ENCODE measurements around the gene NUBPL.

NUBPL gene

GRCh38 chr14:31561155-31561846, at the start of gene NUBPL:
Gene NUBPL (plus strand): TSS chr14:31561404. CDS start chr14:31561440, 36 bp downstream.
- TF ChIP-seq CTCF (IDR thresholded peaks at IDR 0.05) = no peak
- Mint-ChIP-seq H3K9me3 (peaks cover 11% of the 10 kb centered on the region), H3K4me3 (peak within 1 kb of the TSS; percentile 99), H3K36me3 (ENCODE audit: low read depth) (peaks cover 18% of the 10 kb centered on the region), H3K27me3 (ENCODE audit: low read depth, poor library complexity) (peaks cover 23% of the 10 kb centered on the region), H3K27ac (peak within 1 kb of the TSS; percentile 100), H3K4me1 (peaks cover 27% of the 10 kb centered on the region)
- DNase-seq = peak; percentile 97

GRCh38 chr14:31527087-31527486, 34.1 kb upstream of the NUBPL start:
- Mint-ChIP-seq H3K27me3 (ENCODE audit: low read depth, poor library complexity) (peaks cover 8% of the 10 kb centered on the region), H3K9me3 (no peaks in the 10 kb centered on the region), H3K36me3 (ENCODE audit: low read depth) (no peaks in the 10 kb centered on the region), H3K4me3 (no peak overlapping the region), H3K4me1 (no peaks in the 10 kb centered on the region), H3K27ac (no peak overlapping the region)
- no peak for TF ChIP-seq CTCF (IDR thresholded peaks at IDR 0.05)
- no peak for DNase-seq

- Mint-ChIP-seq H3K36me3 (ENCODE audit: low read depth) (no peaks in the 10 kb centered on the region), H3K4me3 (no peak overlapping the region), H3K27me3 (ENCODE audit: low read depth, poor library complexity) (peaks cover 8% of the 10 kb centered on the region), H3K9me3 (no peaks in the 10 kb centered on the region), H3K4me1 (no peaks in the 10 kb centered on the region), H3K27ac (no peak overlapping the region)
- no peak for TF ChIP-seq CTCF (IDR thresholded peaks at IDR 0.05)
- no peak for DNase-seq
These were observed 33.7 kb upstream of the NUBPL start for GRCh38 chr14:31527546-31527945.

- H3K4me3 Mint-ChIP-seq = no peak overlapping the region
- H3K36me3 Mint-ChIP-seq (ENCODE audit: low read depth) = no peaks in the 10 kb centered on the region
These were observed 32.2 kb upstream of the NUBPL start for GRCh38 chr14:31529053-31529452.

GRCh38 chr14:31530136-31530535, 31.1 kb upstream of the NUBPL start:
- H3K4me1 Mint-ChIP-seq = no peaks in the 10 kb centered on the region
- H3K4me3 Mint-ChIP-seq = no peak overlapping the region
- no peak for DNase-seq
- H3K9me3 Mint-ChIP-seq = no peaks in the 10 kb centered on the region
- H3K27ac Mint-ChIP-seq = no peak overlapping the region
- H3K27me3 Mint-ChIP-seq (ENCODE audit: low read depth, poor library complexity) = peaks cover 4% of the 10 kb centered on the region
- no peak for TF ChIP-seq CTCF (IDR thresholded peaks at IDR 0.05)
- no peaks in the 10 kb centered on the region for H3K36me3 Mint-ChIP-seq (ENCODE audit: low read depth)

More at GRCh38 chr14:31529053-31529452, 32.2 kb upstream of the NUBPL start:
- H3K4me1 Mint-ChIP-seq = no peaks in the 10 kb centered on the region
- peaks cover 8% of the 10 kb centered on the region for H3K27me3 Mint-ChIP-seq (ENCODE audit: low read depth, poor library complexity)
- DNase-seq = no peak
- TF ChIP-seq CTCF (IDR thresholded peaks at IDR 0.05) = no peak
- no peak overlapping the region for H3K27ac Mint-ChIP-seq
- H3K9me3 Mint-ChIP-seq = no peaks in the 10 kb centered on the region
